ENCODE data around the gene BATF2.

DNA sequence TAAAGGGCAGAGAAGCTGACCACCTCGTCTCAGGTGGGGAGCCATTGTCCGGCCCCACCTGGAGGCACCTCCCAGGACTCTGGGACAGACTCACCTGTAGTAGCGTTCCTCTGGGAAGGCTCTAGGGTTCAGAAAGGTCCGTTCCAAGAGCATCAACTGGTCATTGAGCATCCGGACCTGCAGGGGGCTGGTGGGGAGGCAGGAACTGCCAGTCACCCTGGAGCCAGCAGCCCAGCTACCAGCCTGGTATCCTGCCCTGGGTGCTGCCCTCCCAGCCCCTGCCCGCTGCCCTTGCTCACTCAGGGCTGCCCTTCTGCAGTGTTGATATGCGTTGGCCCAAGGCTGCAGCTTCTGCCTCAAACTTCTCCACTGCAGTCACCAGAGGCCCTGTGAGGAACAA is 49.0 kb upstream of the BATF2 start:
- TF ChIP-seq EZH2phosphoT487 (IDR thresholded peaks at IDR 0.05; ENCODE audit: insufficient read depth, low read depth) (no peak), EZH2 (IDR thresholded peaks at IDR 0.05; ENCODE audit: insufficient read depth, poor library complexity, severe bottlenecking) (no peak)

Measured in GM23248 (cell line).